MM.1S (cell line): ENCODE data around the gene C10orf53.

Source experiments
- EZH2 ChIP-seq: fragments of 300-600 bp; sonication (generic); optimal IDR thresholded peaks from 2 replicates; pipeline ENCODE3; 2017; ENCODE audit warnings: low read depth, mild to moderate bottlenecking, antibody characterized with exemption, low read length, mixed read lengths
- EZH2phosphoT487 ChIP-seq: fragments of 300-600 bp; sonication (generic); IDR thresholded peaks from 2 replicates; pipeline ENCODE4 v1.6.1; 2018; ENCODE audit warnings: antibody characterized with exemption, low read length
- TF ChIP-seq, protein P1 (sequence below): fragments of 300-600 bp; sonication (generic); IDR thresholded peaks from 2 replicates; pipeline ENCODE4 v1.5.1; 2016; ENCODE audit warnings: antibody characterized with exemption, low read length, mixed read lengths

DNA sequence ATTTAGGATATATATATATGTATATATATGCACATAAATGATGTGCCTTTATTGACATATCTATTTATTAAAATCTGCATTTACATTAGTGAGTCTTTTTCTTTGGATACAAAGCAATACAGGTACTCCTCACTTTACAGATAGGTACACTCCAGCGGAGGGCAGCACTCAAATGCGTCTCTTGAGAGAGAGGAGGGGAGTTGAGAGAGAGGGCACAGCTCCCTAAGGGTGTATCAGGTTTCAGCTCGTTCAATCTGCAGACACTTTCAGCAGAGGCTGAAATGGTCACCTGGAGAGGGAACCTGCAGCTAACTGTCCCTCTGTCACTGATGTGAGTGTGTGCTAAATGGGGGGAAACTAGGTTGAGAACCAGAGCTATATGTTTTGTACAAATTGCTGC is 21.5 kb downstream of the C10orf53 start:
- TF ChIP-seq EZH2phosphoT487 (no peak), EZH2 (no peak)
- TF ChIP-seq, protein P1, sequence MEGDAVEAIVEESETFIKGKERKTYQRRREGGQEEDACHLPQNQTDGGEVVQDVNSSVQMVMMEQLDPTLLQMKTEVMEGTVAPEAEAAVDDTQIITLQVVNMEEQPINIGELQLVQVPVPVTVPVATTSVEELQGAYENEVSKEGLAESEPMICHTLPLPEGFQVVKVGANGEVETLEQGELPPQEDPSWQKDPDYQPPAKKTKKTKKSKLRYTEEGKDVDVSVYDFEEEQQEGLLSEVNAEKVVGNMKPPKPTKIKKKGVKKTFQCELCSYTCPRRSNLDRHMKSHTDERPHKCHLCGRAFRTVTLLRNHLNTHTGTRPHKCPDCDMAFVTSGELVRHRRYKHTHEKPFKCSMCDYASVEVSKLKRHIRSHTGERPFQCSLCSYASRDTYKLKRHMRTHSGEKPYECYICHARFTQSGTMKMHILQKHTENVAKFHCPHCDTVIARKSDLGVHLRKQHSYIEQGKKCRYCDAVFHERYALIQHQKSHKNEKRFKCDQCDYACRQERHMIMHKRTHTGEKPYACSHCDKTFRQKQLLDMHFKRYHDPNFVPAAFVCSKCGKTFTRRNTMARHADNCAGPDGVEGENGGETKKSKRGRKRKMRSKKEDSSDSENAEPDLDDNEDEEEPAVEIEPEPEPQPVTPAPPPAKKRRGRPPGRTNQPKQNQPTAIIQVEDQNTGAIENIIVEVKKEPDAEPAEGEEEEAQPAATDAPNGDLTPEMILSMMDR = no peak
